T-helper 22 cell (primary cell): Measurements from ENCODE around the gene GPR83.
"Not testable (repeated sequence)": the region's sequence is repeated elsewhere in the genome, so short reads cannot be mapped to it uniquely, and the experiment has no call there.

Experiments
- DNase-seq: peaks from one replicate; pipeline ENCODE4 v3.0.0-alpha.2; 2020; ENCODE audit warnings: low read depth

Gene GPR83

DNA sequence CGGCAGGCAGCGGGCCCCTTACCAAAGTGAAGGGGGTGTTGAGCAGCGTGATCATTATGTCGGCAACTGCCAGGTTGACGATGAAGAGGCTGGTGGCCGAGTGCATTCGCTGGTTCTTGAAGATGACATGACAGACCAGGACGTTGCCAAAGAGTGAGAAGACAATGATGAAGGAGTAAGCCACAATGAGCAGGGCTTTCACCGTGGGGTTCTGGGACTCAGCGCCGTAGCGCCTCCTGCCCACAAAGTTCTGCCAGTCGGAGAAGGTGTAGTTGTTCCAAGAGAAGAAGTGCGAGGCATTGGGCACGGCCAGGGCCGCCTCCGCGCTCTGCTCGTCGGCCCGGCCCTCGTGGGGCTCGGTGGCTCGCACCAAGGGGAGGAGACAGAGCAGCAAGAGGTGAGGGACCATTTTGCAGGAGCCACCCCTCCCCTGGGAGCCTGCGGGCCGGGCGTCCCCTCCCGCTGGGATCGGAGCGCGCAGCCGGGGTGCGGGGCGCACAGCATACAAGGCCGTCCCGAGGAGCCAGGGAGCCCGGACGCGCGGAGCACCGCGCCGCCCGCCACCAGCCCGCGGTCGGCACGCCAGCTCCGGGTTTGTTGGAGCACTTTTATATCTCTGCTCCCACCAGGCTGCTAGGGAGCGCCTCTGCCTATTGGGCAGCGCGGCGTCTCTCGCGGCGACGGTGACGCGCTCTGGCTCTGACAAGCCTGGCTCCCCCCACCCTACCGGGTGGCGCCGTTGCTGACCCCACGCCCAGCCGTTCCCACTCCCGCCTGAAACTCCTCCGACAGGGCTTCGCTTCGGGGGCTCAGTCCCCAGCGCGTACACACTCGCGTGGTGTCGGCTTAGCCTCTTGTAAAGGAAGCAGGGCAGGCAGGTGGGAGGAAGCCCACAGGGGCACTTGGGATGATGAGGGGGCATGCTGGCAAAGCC is at the start of gene GPR83:
TSS of gene GPR83 (minus strand) at position 581 of the 934 bp plus-strand sequence. CDS start at position 409, 172 bp downstream.
- DNase-seq, result no peak

DNA sequence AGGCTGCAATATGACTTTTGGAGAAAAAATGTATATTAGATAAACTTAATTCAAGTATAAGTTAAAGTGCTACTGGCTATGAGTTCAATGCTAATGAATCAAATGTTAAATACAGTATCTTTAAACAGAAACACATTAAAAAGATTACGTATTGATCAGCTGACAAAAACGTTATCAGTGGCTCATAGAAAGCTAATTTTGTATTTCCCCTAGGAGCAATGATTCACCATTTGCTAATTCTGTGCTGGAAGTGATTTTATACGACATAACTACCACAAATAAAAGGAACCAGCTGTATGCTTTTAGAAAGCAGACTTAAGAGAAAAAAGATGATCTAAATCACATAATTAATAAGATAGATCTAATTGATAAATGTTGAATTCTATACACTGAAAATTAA is 48.8 kb upstream of the GPR83 start:
- no peak for DNase-seq

DNA sequence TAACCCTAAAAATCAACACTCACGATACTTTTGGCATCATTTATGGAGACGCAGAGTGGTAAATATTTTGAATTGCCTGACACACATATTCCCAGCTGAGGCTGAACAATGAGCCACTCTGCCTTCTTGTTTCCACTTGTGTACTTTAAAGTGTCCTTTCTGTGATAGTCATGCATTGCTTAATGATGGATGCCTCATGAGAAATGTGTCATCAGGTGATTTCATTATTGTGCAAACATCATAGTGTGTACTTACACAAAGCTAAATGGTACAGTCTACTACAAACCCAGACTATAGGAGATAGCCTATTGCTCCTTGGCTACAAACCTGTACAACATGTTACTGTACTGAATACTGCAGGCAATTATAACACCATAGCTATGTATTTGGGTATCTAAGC is 48.2 kb upstream of the GPR83 start:
- DNase-seq, result no peak

DNA sequence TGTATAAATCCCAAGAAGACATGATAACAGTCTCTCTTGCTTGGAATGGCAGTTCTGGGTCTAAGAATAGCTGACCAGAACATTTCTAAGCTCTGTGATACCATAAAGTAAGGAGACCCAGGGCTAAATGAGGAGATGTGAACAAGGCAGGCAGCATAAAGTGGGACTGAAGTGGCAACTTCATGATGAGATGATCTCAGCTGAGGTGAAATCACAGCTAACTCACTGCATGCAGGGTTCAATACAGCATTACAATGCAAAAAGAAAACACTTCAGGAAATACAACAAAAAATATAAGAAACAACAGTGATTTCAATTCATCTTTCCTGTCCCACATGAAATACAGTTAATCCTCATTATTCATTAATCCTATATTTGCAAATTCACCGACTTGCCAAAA is 47.8 kb upstream of the GPR83 start:
- no peak for DNase-seq

GRCh38 chr11:94447149-94447548 is 45.9 kb upstream of the GPR83 start:
- DNase-seq, result no peak

- no peak for DNase-seq
Measured at GRCh38 chr11:94445641-94446040, 44.4 kb upstream of the GPR83 start.

GRCh38 chr11:94433049-94433448 is 31.8 kb upstream of the GPR83 start:
- DNase-seq, result no peak

GRCh38 chr11:94424662-94425061 is 23.4 kb upstream of the GPR83 start:
- DNase-seq, result no peak

DNA sequence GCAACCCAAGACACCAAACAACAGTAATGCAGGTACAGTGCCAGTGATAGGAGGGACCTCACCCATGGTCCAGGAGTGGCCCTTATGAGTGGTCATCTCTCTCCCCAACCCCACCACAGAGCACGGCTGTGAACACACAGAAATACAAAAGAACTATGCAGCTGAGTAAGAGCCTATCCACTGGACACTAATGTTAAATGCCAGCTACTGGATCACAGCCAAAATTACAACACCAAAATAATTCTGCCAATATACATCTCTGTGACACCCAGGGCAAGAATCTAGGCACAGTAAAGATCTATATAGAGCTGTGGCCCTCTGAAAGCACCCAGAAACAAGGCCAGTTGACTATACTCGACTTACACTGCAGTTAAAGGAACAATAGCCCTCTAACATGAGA is 22.8 kb upstream of the GPR83 start:
- DNase-seq, result no peak

DNA sequence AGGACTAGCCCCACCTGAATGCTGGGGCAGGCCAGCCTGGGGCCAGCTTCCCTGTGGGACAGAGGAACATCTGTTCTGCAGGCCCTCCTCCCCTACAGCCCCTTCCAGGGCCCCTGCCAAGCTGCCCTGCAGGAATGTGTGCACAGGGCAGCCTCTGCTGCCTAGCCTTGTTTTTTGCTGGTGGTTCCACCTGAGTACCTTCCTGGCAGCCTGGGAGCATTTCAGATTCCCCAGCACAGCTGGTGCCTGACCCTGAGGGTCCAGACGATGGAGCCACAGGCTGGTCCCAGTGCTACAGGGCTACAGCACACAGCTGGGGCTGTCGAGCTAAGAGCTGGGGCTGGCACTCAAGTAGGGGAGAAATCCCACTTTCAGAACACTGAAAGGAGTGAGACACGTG is 22.3 kb upstream of the GPR83 start:
- DNase-seq, result no peak

DNA sequence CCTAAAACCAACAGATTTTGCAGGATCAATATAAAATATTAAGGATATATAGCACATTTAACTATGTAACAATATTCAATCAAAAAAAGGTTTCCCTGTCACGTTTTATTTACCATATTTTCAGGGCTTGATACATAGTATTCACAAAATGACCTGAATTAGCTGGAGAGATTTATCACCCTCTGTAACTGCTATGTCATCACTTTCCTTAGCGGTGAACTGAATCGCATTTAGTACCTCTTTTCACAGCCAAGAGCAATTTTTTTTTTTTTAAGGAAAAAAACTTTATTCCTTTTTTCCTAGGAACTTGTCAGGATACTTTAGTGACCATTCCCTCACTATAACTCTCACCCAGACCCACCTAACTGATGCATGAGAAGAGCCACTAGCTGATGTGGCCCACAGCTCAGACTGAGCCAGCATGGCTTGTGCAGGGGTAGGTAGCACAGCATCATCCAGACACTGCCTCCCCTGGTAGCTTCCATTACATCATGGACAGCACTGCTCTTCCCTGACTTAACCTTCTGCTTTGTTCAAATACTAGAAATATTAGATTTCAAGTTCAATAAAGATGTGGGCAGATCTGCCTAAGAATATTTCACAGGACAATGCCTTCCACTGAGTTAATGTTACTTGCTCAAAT is 17.0 kb upstream of the GPR83 start:
- DNase-seq, result no peak

GRCh38 chr11:94417386-94417987 is 16.3 kb upstream of the GPR83 start:
- no peak for DNase-seq

GRCh38 chr11:94405062-94405833 is 4.0 kb upstream of the GPR83 start:
- no peak for DNase-seq

GRCh38 chr11:94402355-94402754 is 1.1 kb upstream of the GPR83 start:
- DNase-seq, result no peak

DNA sequence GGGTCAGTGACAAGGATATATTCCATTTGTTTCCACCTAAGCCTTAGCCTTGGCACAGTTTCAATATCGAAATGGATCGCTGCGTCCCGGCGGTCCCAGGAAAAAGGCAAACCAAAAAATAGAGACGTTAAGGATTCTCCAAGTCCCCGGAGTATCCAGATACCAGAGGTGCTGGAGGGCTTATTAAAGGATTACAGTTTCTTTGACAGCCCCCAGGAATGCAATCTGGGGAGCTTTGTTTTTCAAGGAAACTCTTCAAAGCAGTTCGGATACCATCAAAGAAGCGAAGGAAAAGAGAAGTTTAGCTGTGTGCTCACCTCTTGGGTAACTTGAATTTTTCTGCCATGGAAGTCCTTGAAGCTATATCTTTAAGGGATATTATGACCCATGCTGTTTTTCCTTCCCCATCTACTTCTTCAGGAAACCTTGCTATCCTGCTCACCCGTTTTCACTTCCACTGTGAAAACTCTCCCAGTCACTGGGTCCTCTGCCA is 600 bp upstream of the GPR83 start:
- no peak for DNase-seq

DNA sequence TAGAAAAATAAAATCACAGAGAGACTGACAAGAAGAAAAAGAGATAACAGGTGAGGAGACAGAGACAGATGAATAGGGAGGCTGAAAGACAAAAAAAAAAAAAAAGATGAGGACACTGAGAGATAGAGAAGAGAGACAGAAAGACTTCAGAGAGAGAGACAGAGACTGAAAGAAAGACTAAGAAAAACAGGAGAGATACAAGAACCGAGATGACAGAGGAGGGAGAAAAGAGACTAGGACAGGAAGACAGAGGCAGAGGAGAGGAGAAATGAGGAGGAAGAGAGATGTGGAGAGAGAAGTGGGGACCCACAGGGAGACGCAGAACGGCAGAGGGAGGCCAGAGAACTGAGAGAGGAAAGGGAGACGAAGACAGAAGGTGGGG is 771 bp downstream of the GPR83 start:
- DNase-seq, result no peak

- no peak for DNase-seq
Measured at GRCh38 chr11:94400050-94400449, 1.2 kb downstream of the GPR83 start.

GRCh38 chr11:94398101-94398500 is 3.1 kb downstream of the GPR83 start:
- DNase-seq, result no peak

DNA sequence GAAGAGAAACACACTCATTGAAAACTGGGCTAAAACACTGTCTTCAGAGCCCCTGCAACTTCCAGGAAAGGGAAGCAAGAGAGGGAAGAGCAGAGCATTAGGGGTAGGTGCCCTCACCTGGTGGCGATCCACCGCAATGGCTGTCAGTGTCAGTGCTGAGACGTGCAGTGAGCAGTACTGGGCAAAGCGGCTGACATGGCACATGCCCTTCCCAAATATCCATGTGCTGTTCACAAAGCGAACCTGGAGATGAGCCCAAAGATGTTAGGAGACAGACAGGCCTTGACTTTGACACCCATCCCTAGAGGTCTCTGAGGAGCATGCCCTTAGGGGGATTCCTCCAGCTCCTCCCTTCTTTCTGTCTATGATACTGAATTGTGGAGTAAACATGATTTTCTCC is 4.9 kb downstream of the GPR83 start:
- DNase-seq, result no peak

DNA sequence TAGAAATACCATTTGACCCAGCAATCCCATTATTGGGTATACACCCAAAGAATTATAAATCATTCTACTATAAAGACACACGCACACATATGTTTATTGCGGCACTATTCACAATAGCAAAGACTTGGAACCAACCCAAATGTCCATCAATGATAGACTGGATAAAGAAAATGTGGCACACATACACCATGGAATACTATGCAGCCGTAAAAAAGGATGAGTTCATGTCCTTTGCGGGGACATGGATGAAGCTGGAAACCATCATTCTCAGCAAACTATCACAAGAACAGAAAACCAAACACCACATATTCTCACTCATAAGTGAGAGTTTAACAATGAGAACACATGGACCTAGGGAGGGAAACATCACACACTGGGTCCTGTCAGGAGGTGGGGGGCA is 9.3 kb downstream of the GPR83 start:
- DNase-seq, result not testable (repeated sequence)

DNA sequence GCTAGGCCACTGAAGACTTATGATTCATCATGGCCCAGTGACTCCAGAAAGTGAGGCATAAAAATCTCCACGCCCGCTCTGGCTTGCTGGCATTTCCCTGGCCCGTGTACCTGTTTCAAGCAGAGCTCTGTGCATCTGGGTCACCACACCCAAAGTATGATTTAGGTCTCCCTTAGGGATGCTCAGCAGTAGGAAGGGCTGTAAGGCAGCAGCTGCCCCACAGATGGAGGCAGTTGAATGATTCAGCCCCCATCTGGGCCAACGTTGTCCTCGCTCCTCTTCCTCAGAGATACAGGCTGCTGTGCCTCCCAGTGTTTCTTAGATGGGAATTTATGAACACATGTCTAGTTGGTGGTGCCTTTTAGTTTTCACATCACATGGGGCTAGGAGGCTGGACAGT is 21.6 kb downstream of the GPR83 start:
- no peak for DNase-seq

DNA sequence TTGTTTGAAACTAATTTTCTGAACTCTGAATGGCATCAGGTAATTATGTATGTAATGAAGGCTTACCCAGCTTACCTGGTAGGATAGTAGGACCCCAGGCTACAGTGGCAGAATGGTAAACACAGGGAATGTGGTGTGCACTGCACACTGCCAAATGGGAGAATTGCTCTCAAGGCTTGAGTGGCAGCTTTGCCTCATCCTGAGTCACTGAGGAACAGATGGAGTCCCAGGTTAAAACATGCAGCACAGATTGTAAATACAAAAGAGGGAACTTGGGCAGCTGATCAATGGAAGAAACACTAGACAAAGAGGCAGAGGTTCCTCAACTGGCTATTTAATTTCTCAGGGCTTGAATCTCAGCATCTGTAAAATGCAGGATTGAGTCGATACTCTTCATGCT is 24.4 kb downstream of the GPR83 start:
- no peak for DNase-seq
